Omental fat pad (tissue), 4 donors: ENCODE measurements around the gene CAND1. TPM values are rescaled to one million over a fixed set of nuclear protein-coding genes. Genes with fewer than 3 reads are reported as not detected.

ENCODE experiments used
- ATAC-seq: fragments of 150-250 bp; one replicate; pipeline ENCODE4 v1.9.1; 2016; ENCODE audit warnings: mild to moderate bottlenecking, moderate library complexity; ENCODE audit not compliant: low FRiP score
- DNase-seq: peaks from one replicate; pipeline ENCODE4 v3.0.0-alpha.2; 2019; ENCODE audit warnings: low spot score
- CTCF ChIP-seq, 3 donors: fragments of 450-650 bp; IDR thresholded peaks; one replicate each; pipeline ENCODE4 v1.5.1; 2016 to 2017; ENCODE audit warnings: antibody characterized with exemption in 3 of 3, mild to moderate bottlenecking in 3 of 3, moderate library complexity in 2 of 3
- total RNA-seq, 4 donors: library from RNA; depleted of rRNA; stranded (reverse); fragments of >200 nt; gene quantifications; one replicate each; pipeline ENCODE4 v1.1.0, GENCODE V29; 2016

The CAND1 gene
- 10 to 100 TPM; 48.1 to 81.7 (median 57.3) TPM for total RNA-seq

GRCh38 chr12:67268896-67269632 lies at the start of gene CAND1:
Gene CAND1, plus strand, starts transcription at chr12:67269358. Its CDS starts 360 bp downstream, at chr12:67269718.
- ATAC-seq (peak; percentile 95), DNase-seq (peak; percentile 91)
- no peak for TF ChIP-seq CTCF (IDR thresholded peaks at IDR 0.05)

DNA sequence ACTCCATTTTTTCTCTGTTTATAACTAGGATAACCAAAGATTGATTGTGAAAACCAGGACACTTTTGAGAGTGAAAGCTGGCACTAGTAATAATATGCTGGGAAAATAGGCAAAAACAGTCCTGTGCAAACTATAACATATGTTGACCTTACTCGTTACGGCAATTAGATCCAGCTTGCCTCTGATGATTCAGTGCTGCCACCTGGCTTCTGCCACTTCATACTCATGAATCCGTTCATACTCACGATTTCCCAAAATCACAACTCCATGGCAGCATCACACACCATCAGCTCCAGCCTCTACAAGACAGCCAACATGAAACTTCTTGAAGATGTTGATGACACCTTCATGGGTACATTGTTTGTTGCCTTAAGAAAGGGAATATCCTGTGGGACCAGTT lies 49.1 kb upstream of the CAND1 start:
- ATAC-seq (no peak), DNase-seq (no peak)
- no peak for TF ChIP-seq CTCF (IDR thresholded peaks at IDR 0.05)

GRCh38 chr12:67222302-67222701 lies 46.9 kb upstream of the CAND1 start:
- ATAC-seq (no peak), DNase-seq (no peak)
- no peak for TF ChIP-seq CTCF (IDR thresholded peaks at IDR 0.05)

- no peak for TF ChIP-seq CTCF (IDR thresholded peaks at IDR 0.05)
- DNase-seq = no peak
- no peak for ATAC-seq
Measured at GRCh38 chr12:67223225-67223624, 45.9 kb upstream of the CAND1 start.

DNA sequence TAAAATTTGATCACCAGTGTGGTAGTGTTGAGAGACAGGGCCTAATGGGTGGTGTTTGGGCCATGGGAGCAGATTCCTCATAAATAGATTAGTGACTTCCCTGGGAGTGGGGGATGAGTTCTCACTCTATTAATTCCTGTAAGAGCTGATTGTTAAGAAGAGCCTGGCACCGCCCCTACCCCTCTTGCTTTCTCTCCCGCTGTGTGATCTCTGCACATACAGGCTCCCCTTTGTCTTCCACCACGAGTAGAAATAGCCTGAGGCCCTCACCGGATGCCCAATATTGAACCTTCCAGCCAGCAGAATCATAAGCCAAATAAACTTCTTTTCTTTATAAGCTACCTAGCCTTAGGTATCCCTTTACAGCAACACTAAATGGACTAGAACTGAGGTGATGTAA lies 31.9 kb upstream of the CAND1 start:
- ATAC-seq (no peak), DNase-seq (no peak)
- TF ChIP-seq CTCF (IDR thresholded peaks at IDR 0.05) = no peak

- ATAC-seq (no peak), DNase-seq (no peak)
- no peak for TF ChIP-seq CTCF (IDR thresholded peaks at IDR 0.05)
Measured at GRCh38 chr12:67239061-67239460, 30.1 kb upstream of the CAND1 start.

- DNase-seq = no peak
- ATAC-seq = no peak
- TF ChIP-seq CTCF (IDR thresholded peaks at IDR 0.05) = no peak
Measured at GRCh38 chr12:67241482-67241881, 27.7 kb upstream of the CAND1 start.
